SK-N-SH treated with all-trans-retinoic acid at 6 μM for 48 hours (cell line): ENCODE results near the gene QRICH1.

ENCODE experiments used
- ATAC-seq: fragments of 200-7000 bp; cut with Tn5 transposase; 3 replicates; pipeline ENCODE4 v1.9.1; 2020; ENCODE audit warnings: mild to moderate bottlenecking, moderate library complexity
- ARNTL ChIP-seq: fragments of 450-650 bp; formaldehyde crosslinking; IDR thresholded peaks from 2 replicates; pipeline ENCODE4 v1.5.0; 2020; ENCODE audit warnings: low read depth, mild to moderate bottlenecking, moderate library complexity, borderline replicate concordance
- BACH2 ChIP-seq: fragments of 250-450 bp; sonication (Bioruptor Pico); IDR thresholded peaks from 2 replicates; pipeline ENCODE4 v1.9.0; 2021; ENCODE audit warnings: mild to moderate bottlenecking, borderline replicate concordance
- CSDC2 ChIP-seq: fragments of 250-450 bp; sonication (Bioruptor Pico); IDR thresholded peaks from 2 replicates; pipeline ENCODE4 v1.5.0; 2020; ENCODE audit warnings: mild to moderate bottlenecking, moderate library complexity
- ESRRG ChIP-seq: fragments of 250-450 bp; sonication (Bioruptor Pico); IDR thresholded peaks from 2 replicates; pipeline ENCODE4 v1.6.1; 2021; ENCODE audit warnings: mild to moderate bottlenecking
- GLIS3 ChIP-seq: fragments of 250-450 bp; sonication (Bioruptor Pico); IDR thresholded peaks from 2 replicates; pipeline ENCODE4 v1.5.0; 2020; ENCODE audit warnings: mild to moderate bottlenecking, moderate library complexity
- ISL1 ChIP-seq: fragments of 250-450 bp; sonication (Bioruptor Pico); IDR thresholded peaks from 2 replicates; pipeline ENCODE4 v2.1.2; 2022; ENCODE audit warnings: mild to moderate bottlenecking, moderate library complexity
- OSR1 ChIP-seq: fragments of 250-450 bp; sonication (Bioruptor Pico); IDR thresholded peaks from 2 replicates; pipeline ENCODE4 v1.8.0; 2022; ENCODE audit warnings: moderate library complexity, mild to moderate bottlenecking, inconsistent platforms
- PPARA ChIP-seq: fragments of 250-450 bp; sonication (Bioruptor Pico); IDR thresholded peaks from 2 replicates; pipeline ENCODE4 v1.5.0; 2020; ENCODE audit warnings: mild to moderate bottlenecking, borderline replicate concordance
- RARB ChIP-seq: fragments of 250-450 bp; sonication (Bioruptor Pico); IDR thresholded peaks from 2 replicates; pipeline ENCODE4 v1.8.0; 2021; ENCODE audit warnings: mild to moderate bottlenecking, moderate library complexity
- SNAI2 ChIP-seq: fragments of 250-450 bp; sonication (Bioruptor Pico); IDR thresholded peaks from 2 replicates; pipeline ENCODE4 v1.5.0; 2020; ENCODE audit warnings: mild to moderate bottlenecking, moderate library complexity
- TCF4 ChIP-seq: fragments of 250-450 bp; sonication (Bioruptor Pico); IDR thresholded peaks from 2 replicates; pipeline ENCODE4 v1.8.0; 2021; ENCODE audit warnings: mild to moderate bottlenecking, moderate library complexity, borderline replicate concordance
- TOX ChIP-seq: fragments of 250-450 bp; sonication (Bioruptor Pico); IDR thresholded peaks from 2 replicates; pipeline ENCODE4 v1.8.0; 2021; ENCODE audit warnings: mild to moderate bottlenecking, moderate library complexity, borderline replicate concordance
- ZC3H10 ChIP-seq: fragments of 250-450 bp; sonication (Bioruptor Pico); IDR thresholded peaks from 2 replicates; pipeline ENCODE4 v1.5.1; 2021; ENCODE audit warnings: mild to moderate bottlenecking, moderate library complexity
- ZFP3 ChIP-seq: fragments of 250-450 bp; sonication (Bioruptor Pico); IDR thresholded peaks from 2 replicates; pipeline ENCODE4 v1.5.0; 2020; ENCODE audit warnings: mild to moderate bottlenecking, moderate library complexity
- ZFP30 ChIP-seq: fragments of 450-650 bp; formaldehyde crosslinking; IDR thresholded peaks from 2 replicates; pipeline ENCODE4 v1.5.0; 2022; ENCODE audit warnings: mild to moderate bottlenecking, moderate library complexity
- ZNF565 ChIP-seq: fragments of 450-650 bp; formaldehyde crosslinking; conservative IDR thresholded peaks from 2 replicates; pipeline ENCODE4 v1.5.0; 2020; ENCODE audit warnings: low read depth, mild to moderate bottlenecking, moderate library complexity
- ZNF70 ChIP-seq: fragments of 450-650 bp; formaldehyde crosslinking; IDR thresholded peaks from 2 replicates; pipeline ENCODE4 v1.5.0; 2020; ENCODE audit warnings: mild to moderate bottlenecking, moderate library complexity
- ZNF8 ChIP-seq: fragments of 450-650 bp; formaldehyde crosslinking; IDR thresholded peaks from 2 replicates; pipeline ENCODE4 v1.5.0; 2020; ENCODE audit warnings: mild to moderate bottlenecking, moderate library complexity
- TF ChIP-seq, protein P1 (sequence below): fragments of 250-450 bp; sonication (Bioruptor Pico); IDR thresholded peaks from 2 replicates; pipeline ENCODE4 v1.5.1; 2020; ENCODE audit warnings: low read depth, mild to moderate bottlenecking, moderate library complexity
- TF ChIP-seq, protein P2 (sequence below): fragments of 250-450 bp; sonication (Bioruptor Pico); IDR thresholded peaks from 2 replicates; pipeline ENCODE4 v1.5.0; 2020; ENCODE audit warnings: mild to moderate bottlenecking, moderate library complexity
- TF ChIP-seq, protein P3 (sequence below): fragments of 250-450 bp; sonication (Bioruptor Pico); IDR thresholded peaks from 2 replicates; pipeline ENCODE4 v1.8.0; 2020; ENCODE audit warnings: mild to moderate bottlenecking, moderate library complexity, borderline replicate concordance
- TF ChIP-seq, protein P4 (sequence below): fragments of 250-450 bp; sonication (Bioruptor Pico); IDR thresholded peaks from 2 replicates; pipeline ENCODE4 v1.5.1; 2021; ENCODE audit warnings: mild to moderate bottlenecking, moderate library complexity

The QRICH1 gene

DNA sequence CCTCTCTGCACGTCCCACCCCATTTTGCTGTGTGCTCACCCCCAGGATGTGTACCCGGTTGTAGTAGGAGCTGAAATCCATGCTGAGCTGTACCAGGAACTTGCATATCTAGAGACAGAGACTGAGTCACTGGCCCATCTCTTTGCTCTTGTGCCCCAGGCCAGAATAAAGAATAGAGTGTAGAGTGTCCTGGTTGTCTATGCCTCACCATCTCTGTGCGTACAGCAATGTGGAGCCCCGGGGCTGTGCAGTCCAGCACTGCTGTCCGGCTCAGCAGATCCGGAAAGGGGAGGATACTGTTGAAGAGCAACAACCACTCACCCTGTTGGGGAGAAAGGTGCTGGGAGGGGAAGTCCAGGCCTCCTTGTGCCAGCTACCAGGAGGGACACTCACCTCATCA, 78.1 kb downstream of the QRICH1 start:
- no peak for ATAC-seq
- TF ChIP-seq BACH2 (no peak), GLIS3 (CRISPR knock-in tag) (no peak), ARNTL (CRISPR knock-in tag) (no peak), ZFP30 (CRISPR knock-in tag) (no peak)

DNA sequence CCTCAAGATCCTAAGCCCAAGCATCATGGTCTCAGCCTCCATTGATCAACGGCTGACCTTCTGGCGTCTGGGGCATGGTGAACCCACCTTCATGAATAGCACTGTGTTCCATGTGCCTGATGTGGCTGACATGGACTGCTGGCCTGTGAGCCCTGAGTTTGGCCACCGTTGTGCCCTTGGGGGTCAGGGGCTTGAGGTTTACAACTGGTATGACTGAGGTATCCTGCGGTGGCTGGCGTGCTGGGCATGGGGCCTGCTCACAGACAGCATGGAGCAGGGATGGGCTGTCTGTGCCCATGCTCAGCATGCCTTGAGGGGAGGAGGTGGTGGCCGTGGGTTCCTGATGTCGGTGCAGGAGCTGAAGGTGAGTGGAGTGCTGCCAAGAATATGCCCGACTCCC, 78.8 kb downstream of the QRICH1 start:
- no peak for ATAC-seq
- TF ChIP-seq GLIS3 (CRISPR knock-in tag), result no peak
- no peak for TF ChIP-seq ZFP30 (CRISPR knock-in tag)
- no peak for TF ChIP-seq PPARA (CRISPR knock-in tag)
- TF ChIP-seq, protein P1, sequence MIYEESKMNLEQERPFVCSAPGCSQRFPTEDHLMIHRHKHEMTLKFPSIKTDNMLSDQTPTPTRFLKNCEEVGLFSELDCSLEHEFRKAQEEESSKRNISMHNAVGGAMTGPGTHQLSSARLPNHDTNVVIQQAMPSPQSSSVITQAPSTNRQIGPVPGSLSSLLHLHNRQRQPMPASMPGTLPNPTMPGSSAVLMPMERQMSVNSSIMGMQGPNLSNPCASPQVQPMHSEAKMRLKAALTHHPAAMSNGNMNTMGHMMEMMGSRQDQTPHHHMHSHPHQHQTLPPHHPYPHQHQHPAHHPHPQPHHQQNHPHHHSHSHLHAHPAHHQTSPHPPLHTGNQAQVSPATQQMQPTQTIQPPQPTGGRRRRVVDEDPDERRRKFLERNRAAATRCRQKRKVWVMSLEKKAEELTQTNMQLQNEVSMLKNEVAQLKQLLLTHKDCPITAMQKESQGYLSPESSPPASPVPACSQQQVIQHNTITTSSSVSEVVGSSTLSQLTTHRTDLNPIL (CRISPR knock-in tag), result no peak
- no peak for TF ChIP-seq BACH2
- no peak for TF ChIP-seq ZNF565
- no peak for TF ChIP-seq OSR1 (CRISPR knock-in tag)
- TF ChIP-seq, protein P2, sequence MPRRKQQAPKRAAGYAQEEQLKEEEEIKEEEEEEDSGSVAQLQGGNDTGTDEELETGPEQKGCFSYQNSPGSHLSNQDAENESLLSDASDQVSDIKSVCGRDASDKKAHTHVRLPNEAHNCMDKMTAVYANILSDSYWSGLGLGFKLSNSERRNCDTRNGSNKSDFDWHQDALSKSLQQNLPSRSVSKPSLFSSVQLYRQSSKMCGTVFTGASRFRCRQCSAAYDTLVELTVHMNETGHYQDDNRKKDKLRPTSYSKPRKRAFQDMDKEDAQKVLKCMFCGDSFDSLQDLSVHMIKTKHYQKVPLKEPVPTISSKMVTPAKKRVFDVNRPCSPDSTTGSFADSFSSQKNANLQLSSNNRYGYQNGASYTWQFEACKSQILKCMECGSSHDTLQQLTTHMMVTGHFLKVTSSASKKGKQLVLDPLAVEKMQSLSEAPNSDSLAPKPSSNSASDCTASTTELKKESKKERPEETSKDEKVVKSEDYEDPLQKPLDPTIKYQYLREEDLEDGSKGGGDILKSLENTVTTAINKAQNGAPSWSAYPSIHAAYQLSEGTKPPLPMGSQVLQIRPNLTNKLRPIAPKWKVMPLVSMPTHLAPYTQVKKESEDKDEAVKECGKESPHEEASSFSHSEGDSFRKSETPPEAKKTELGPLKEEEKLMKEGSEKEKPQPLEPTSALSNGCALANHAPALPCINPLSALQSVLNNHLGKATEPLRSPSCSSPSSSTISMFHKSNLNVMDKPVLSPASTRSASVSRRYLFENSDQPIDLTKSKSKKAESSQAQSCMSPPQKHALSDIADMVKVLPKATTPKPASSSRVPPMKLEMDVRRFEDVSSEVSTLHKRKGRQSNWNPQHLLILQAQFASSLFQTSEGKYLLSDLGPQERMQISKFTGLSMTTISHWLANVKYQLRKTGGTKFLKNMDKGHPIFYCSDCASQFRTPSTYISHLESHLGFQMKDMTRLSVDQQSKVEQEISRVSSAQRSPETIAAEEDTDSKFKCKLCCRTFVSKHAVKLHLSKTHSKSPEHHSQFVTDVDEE (CRISPR knock-in tag), result no peak
- no peak for TF ChIP-seq SNAI2 (CRISPR knock-in tag)
- TF ChIP-seq ZNF70 (CRISPR knock-in tag), result no peak
- no peak for TF ChIP-seq ISL1 (CRISPR knock-in tag)
- TF ChIP-seq, protein P3, sequence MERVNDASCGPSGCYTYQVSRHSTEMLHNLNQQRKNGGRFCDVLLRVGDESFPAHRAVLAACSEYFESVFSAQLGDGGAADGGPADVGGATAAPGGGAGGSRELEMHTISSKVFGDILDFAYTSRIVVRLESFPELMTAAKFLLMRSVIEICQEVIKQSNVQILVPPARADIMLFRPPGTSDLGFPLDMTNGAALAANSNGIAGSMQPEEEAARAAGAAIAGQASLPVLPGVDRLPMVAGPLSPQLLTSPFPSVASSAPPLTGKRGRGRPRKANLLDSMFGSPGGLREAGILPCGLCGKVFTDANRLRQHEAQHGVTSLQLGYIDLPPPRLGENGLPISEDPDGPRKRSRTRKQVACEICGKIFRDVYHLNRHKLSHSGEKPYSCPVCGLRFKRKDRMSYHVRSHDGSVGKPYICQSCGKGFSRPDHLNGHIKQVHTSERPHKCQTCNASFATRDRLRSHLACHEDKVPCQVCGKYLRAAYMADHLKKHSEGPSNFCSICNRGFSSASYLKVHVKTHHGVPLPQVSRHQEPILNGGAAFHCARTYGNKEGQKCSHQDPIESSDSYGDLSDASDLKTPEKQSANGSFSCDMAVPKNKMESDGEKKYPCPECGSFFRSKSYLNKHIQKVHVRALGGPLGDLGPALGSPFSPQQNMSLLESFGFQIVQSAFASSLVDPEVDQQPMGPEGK (CRISPR knock-in tag), result no peak
- TF ChIP-seq ZFP3 (CRISPR knock-in tag), result no peak
- TF ChIP-seq, protein P4, sequence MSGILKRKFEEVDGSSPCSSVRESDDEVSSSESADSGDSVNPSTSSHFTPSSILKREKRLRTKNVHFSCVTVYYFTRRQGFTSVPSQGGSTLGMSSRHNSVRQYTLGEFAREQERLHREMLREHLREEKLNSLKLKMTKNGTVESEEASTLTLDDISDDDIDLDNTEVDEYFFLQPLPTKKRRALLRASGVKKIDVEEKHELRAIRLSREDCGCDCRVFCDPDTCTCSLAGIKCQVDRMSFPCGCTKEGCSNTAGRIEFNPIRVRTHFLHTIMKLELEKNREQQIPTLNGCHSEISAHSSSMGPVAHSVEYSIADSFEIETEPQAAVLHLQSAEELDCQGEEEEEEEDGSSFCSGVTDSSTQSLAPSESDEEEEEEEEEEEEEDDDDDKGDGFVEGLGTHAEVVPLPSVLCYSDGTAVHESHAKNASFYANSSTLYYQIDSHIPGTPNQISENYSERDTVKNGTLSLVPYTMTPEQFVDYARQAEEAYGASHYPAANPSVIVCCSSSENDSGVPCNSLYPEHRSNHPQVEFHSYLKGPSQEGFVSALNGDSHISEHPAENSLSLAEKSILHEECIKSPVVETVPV, result no peak
- no peak for TF ChIP-seq CSDC2 (CRISPR knock-in tag)
- no peak for TF ChIP-seq ZNF8 (CRISPR knock-in tag)
- TF ChIP-seq TOX (CRISPR knock-in tag), result no peak
- no peak for TF ChIP-seq RARB

DNA sequence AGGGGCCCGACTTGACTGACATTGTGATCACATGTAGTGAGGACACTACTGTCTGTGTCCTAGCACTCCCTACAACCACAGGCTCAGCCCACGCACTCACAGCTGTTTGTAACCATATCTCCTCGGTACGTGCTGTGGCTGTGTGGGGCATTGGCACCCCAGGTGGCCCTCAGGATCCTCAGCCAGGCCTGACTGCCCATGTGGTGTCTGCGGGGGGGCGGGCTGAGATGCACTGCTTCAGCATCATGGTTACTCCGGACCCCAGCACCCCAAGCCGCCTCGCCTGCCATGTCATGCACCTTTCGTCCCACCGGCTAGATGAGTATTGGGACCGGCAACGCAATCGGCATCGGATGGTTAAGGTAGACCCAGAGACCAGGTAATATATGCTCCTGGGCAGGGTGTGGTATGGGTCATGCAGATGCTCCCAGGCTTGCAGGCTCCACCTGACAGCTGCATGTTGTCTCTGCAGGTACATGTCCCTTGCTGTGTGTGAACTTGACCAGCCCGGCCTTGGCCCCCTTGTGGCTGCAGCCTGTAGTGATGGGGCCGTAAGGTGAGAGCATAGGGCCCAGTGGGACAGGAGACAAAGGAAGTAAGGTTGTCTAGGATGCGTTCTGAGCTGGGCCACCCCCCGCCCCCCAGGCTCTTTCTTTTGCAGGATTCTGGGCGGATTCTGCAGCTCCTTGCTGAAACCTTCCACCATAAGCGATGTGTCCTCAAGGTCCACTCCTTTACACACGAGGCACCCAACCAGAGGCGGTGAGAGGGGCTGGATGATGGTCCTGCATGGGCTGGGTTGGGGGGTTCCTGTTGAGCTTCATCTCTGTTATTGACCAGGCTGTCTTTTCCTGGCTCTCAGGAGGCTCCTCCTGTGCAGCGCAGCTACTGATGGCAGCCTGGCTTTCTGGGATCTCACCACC, 79.9 kb downstream of the QRICH1 start:
- peak; percentile 46 for ATAC-seq
- TF ChIP-seq TOX (CRISPR knock-in tag) (no peak), CSDC2 (CRISPR knock-in tag) (no peak), ZFP30 (CRISPR knock-in tag) (no peak), ESRRG (CRISPR knock-in tag) (no peak), RARB (no peak), OSR1 (CRISPR knock-in tag) (no peak), ARNTL (CRISPR knock-in tag) (no peak), ZNF565 (no peak), TCF4 (CRISPR knock-in tag) (no peak), ZC3H10 (CRISPR knock-in tag) (no peak), ZFP3 (CRISPR knock-in tag) (no peak), SNAI2 (CRISPR knock-in tag) (no peak), BACH2 (no peak)
- TF ChIP-seq, protein P4, result no peak
- TF ChIP-seq, protein P3 (CRISPR knock-in tag), result no peak
- TF ChIP-seq, protein P2 (CRISPR knock-in tag), result no peak
